HL-60 (cell line): ENCODE results near the gene PLA2G3.

Experiments used
- DNase-seq, 2 experiments: peaks; one replicate each; pipeline ENCODE4 v3.0.0-alpha.2; 2010 to 2020; ENCODE audit warnings: low read depth in 1 of 2, low spot score in 1 of 2
- H3K27ac ChIP-seq: fragments of 250-450 bp; sonication (Bioruptor Pico); replicated peaks from 2 replicates; pipeline ENCODE4 v1.5.1; 2020; ENCODE audit warnings: mild to moderate bottlenecking, moderate library complexity
- H3K27me3 ChIP-seq: fragments of 250-450 bp; sonication (Bioruptor Pico); 2 replicates; pipeline ENCODE4 v1.5.1; 2021; ENCODE audit warnings: mild to moderate bottlenecking, moderate library complexity; ENCODE audit not compliant: insufficient read depth, poor library complexity, severe bottlenecking
- H3K4me3 ChIP-seq: replicated peaks from 2 replicates; pipeline ENCODE4 v1.5.1; 2011; ENCODE audit warnings: mild to moderate bottlenecking, control low read depth, low read length; ENCODE audit not compliant: insufficient read depth
- CTCF ChIP-seq: IDR thresholded peaks from one replicate; pipeline ENCODE4 v1.5.1; 2011; ENCODE audit warnings: low read length, control low read depth, inconsistent platforms; ENCODE audit not compliant: insufficient read depth
- GABPA ChIP-seq: IDR thresholded peaks from 2 replicates; pipeline ENCODE4 v1.6.1; 2012; ENCODE audit warnings: low read depth
- POLR2AphosphoS5 ChIP-seq: IDR thresholded peaks from 2 replicates; pipeline ENCODE4 v1.6.1; 2012; ENCODE audit warnings: low read depth
- REST ChIP-seq: IDR thresholded peaks from 2 replicates; pipeline ENCODE4 v1.6.1; 2012; ENCODE audit warnings: low read depth; ENCODE audit not compliant: insufficient replicate concordance
- SPI1 ChIP-seq: IDR thresholded peaks from 2 replicates; pipeline ENCODE4 v1.6.1; 2012; ENCODE audit warnings: low read depth, mild to moderate bottlenecking, borderline replicate concordance

Gene PLA2G3

GRCh38 chr22:31100762-31101525, 39.4 kb downstream of the PLA2G3 start:
- no peak overlapping the region for H3K4me3 ChIP-seq
- no peak for DNase-seq
- TF ChIP-seq POLR2AphosphoS5 (no peak), SPI1 (no peak), REST (no peak), GABPA (no peak)
- H3K27ac ChIP-seq, result no peak overlapping the region
- no peaks in the 10 kb centered on the region for H3K27me3 ChIP-seq

GRCh38 chr22:31099841-31100761, 40.2 kb downstream of the PLA2G3 start:
- Histone ChIP-seq H3K4me3 (no peak overlapping the region), H3K27ac (no peak overlapping the region), H3K27me3 (no peaks in the 10 kb centered on the region)
- TF ChIP-seq GABPA (no peak), REST (no peak), POLR2AphosphoS5 (no peak), SPI1 (no peak), CTCF (no peak)
- DNase-seq, result no peak

- DNase-seq, result no peak
- H3K4me3 ChIP-seq, result no peak overlapping the region
- TF ChIP-seq CTCF, result no peak
- no peak for TF ChIP-seq GABPA
- no peak for TF ChIP-seq REST
- TF ChIP-seq SPI1, result no peak
- TF ChIP-seq POLR2AphosphoS5, result no peak
- H3K27ac ChIP-seq, result no peak overlapping the region
- no peaks in the 10 kb centered on the region for H3K27me3 ChIP-seq
Observed at GRCh38 chr22:31099386-31099785, 40.9 kb downstream of the PLA2G3 start.
